Measurements from ENCODE around the gene PATZ1. TPM values are rescaled to one million over a fixed set of nuclear protein-coding genes. Genes with fewer than 3 reads are reported as not detected.

The PATZ1 gene
- total and polyA plus RNA-seq, 9 of the 15 experiments (the other 6 are each of a cell fraction or from before 2014, with no cell fraction given) = 0.63 to 7.8 (median 4.2) TPM

DNA sequence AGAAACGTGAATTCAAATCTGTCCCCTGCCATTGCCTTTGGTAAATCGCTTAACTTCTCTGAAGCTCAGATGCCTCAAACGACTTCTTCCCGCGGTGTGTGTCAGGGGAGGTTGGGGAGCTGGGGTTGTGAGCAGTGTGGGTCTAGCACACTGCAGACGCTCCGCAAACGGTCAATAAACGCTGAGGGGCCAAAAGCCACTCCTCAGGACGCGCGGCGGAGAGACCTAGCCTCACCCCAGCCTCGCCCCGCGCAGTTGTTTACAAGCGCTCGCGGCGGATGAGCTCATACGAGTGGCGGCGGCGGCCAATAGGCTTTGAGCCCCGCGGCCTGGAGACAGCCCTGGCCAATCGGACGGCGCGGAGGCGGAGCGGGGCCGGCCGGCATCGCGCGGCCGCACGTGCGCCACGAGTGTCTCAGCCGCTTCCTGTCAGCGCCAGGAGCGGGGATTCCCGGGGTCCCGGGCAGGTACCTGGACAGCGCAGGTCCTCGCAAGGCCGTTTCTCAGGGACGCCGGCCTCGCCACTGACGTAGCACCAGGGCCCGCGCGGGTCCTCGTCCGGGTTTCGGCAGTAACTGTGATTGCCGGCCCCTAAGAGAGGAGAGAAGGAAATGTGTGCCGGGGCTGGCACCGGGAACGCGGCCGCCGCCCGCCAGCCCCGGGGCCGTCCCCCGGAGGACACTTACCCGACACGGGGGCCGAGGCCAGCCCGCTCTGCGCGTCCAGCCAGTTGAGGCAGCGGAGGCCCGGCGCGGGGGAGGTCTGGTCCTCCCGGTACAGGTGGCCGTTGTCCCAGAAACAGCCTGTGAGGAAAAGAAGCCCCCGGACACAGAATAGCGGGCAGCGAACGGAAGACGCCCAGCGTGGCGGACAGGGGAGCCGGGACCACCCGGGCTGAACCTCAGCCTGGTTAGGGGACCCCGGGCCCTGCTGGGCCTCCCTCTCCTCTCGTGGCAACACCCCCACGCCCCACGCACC lies 55.4 kb downstream of the PATZ1 start (continued):
- TF ChIP-seq ZNF584 (CRISPR knock-in tag; IDR thresholded peaks at IDR 0.05; ENCODE audit: low read depth) = peak; percentile 76; the same call in 1 of the 2 replicates
- TF ChIP-seq TAF1 (IDR thresholded peaks at IDR 0.05; ENCODE audit: control insufficient read depth, extremely low read depth, insufficient read depth, low read length, severe bottlenecking) = peak; percentile 21
- no peak for TF ChIP-seq FOXP4 (CRISPR knock-in tag; IDR thresholded peaks at IDR 0.05; ENCODE audit: borderline replicate concordance)
- TF ChIP-seq CTBP1 (IDR thresholded peaks at IDR 0.05; ENCODE audit: borderline replicate concordance) = peak; percentile 80
- TF ChIP-seq ATF7 (IDR thresholded peaks at IDR 0.05) = peak; percentile 98
- TF ChIP-seq POLR2AphosphoS5 (IDR thresholded peaks at IDR 0.05; ENCODE audit: control insufficient read depth, insufficient read depth, low read depth, low read length) = peak; percentile 53
- peak; percentile 93 to 96 for TF ChIP-seq E2F6 (IDR thresholded peaks at IDR 0.05; ENCODE audit: borderline replicate concordance in 1 of 2, extremely low read depth in 1 of 2, insufficient read depth in 1 of 2, insufficient read length in 1 of 2, low read depth in 1 of 2, low read length in 1 of 2, poor library complexity in 1 of 2, severe bottlenecking in 1 of 2)
- TF ChIP-seq CEBPZ (IDR thresholded peaks at IDR 0.05; ENCODE audit: borderline replicate concordance, low read depth, low read length) = no peak
- TF ChIP-seq U2AF1 (optimal IDR thresholded peaks at IDR 0.05; ENCODE audit: low read depth, low read length) = no peak
- TF ChIP-seq BHLHE40 (IDR thresholded peaks at IDR 0.05; ENCODE audit: low read length) = peak; percentile 99

Measured in K562 (cell line).